GM21786 (cell line): Measurements from ENCODE around the gene MBNL2.

Source experiments
- ATAC-seq: cut with Tn5 transposase; IDR thresholded peaks from one replicate; pipeline ENCODE4 v1.9.1; 2021; ENCODE audit not compliant: unreplicated experiment

MBNL2 gene

GRCh38 chr13:97321616-97322321 lies 99.6 kb downstream of the MBNL2 start:
- ATAC-seq = no peak

GRCh38 chr13:97322740-97323342 lies 100.7 kb downstream of the MBNL2 start:
- no peak for ATAC-seq

- no peak for ATAC-seq
Measured at GRCh38 chr13:97324115-97324514, 102.0 kb downstream of the MBNL2 start.

- no peak for ATAC-seq
Measured at GRCh38 chr13:97325738-97326137, 103.6 kb downstream of the MBNL2 start.

- no peak for ATAC-seq
Measured at GRCh38 chr13:97327086-97327485, 105.0 kb downstream of the MBNL2 start.

- ATAC-seq = no peak
Measured at GRCh38 chr13:97327506-97328221, 105.5 kb downstream of the MBNL2 start.

GRCh38 chr13:97328222-97328790 lies 106.2 kb downstream of the MBNL2 start:
- ATAC-seq = no peak

- ATAC-seq = no peak
Measured at GRCh38 chr13:97329331-97329730, 107.2 kb downstream of the MBNL2 start.

GRCh38 chr13:97330448-97330847 lies 108.3 kb downstream of the MBNL2 start:
- no peak for ATAC-seq

GRCh38 chr13:97332742-97333141 lies 110.6 kb downstream of the MBNL2 start:
- no peak for ATAC-seq

- ATAC-seq = no peak
Measured at GRCh38 chr13:97333983-97334382, 111.8 kb downstream of the MBNL2 start.

GRCh38 chr13:97334690-97335089 lies 112.6 kb downstream of the MBNL2 start:
- ATAC-seq = no peak

- ATAC-seq = no peak
Measured at GRCh38 chr13:97335488-97336134, 113.5 kb downstream of the MBNL2 start.

- ATAC-seq = no peak
Measured at GRCh38 chr13:97337985-97338499, 115.9 kb downstream of the MBNL2 start.

- ATAC-seq = no peak
Measured at GRCh38 chr13:97338571-97338970, 116.4 kb downstream of the MBNL2 start.

GRCh38 chr13:97339019-97339987 lies 117.2 kb downstream of the MBNL2 start:
- ATAC-seq = no peak

- ATAC-seq = no peak
Measured at GRCh38 chr13:97339988-97340749, 118.0 kb downstream of the MBNL2 start.

GRCh38 chr13:97341135-97341534 lies 119.0 kb downstream of the MBNL2 start:
- ATAC-seq = no peak

- no peak for ATAC-seq
Measured at GRCh38 chr13:97342136-97342535, 120.0 kb downstream of the MBNL2 start.
